Breast epithelium (tissue), 4 donors: ENCODE measurements around the gene ZGPAT. TPM values are rescaled to one million over a fixed set of nuclear protein-coding genes. Genes with fewer than 3 reads are reported as not detected.

Experiments
- DNase-seq, 2 donors: peaks; one replicate each; pipeline ENCODE4 v3.0.0-alpha.2; 2019; ENCODE audit warnings: low spot score in 2 of 2
- H3K27ac ChIP-seq, 2 donors: fragments of 200-600 bp; sonication (generic) in 1 of 2; one replicate each; pipeline ENCODE4 v1.5.1; 2016 to 2019; ENCODE audit warnings: mild to moderate bottlenecking in 1 of 2
- H3K27me3 ChIP-seq, 2 donors: fragments of 200-600 bp; sonication (generic) in 1 of 2; one replicate each; pipeline versions ENCODE4 v1.5.1 to v1.6.0; 2017 to 2019; ENCODE audit warnings: control low read depth in 1 of 2, mild to moderate bottlenecking in 1 of 2
- H3K36me3 ChIP-seq: fragments of 200-600 bp; one replicate; pipeline ENCODE4 v1.5.1; 2019
- H3K4me1 ChIP-seq, 2 donors: fragments of 200-600 bp; sonication (generic); one replicate each; pipeline ENCODE4 v1.5.1; 2016 to 2019; ENCODE audit warnings: control low read depth in 1 of 2
- H3K4me3 ChIP-seq, 3 donors: fragments of 200-600 bp; sonication (generic); 1 replicate in 2 of 3; 2 replicates in 1 of 3; pipeline ENCODE4 v1.5.1; 2016 to 2019; ENCODE audit warnings: mild to moderate bottlenecking in 3 of 3, moderate library complexity in 2 of 3
- H3K9me3 ChIP-seq, 2 donors: fragments of 200-600 bp; sonication (generic) in 1 of 2; one replicate each; pipeline ENCODE4 v1.5.1; 2016 to 2019; ENCODE audit warnings: control low read depth in 1 of 2
- POLR2A ChIP-seq: fragments of 450-650 bp; IDR thresholded peaks from one replicate; pipeline ENCODE4 v1.6.1; 2016; ENCODE audit warnings: antibody characterized with exemption, mild to moderate bottlenecking, moderate library complexity
- POLR2AphosphoS5 ChIP-seq, 3 donors: sonication (generic); formaldehyde crosslinking; IDR thresholded peaks; one replicate each; pipeline ENCODE4 v1.6.1; 2017; ENCODE audit warnings: antibody characterized with exemption in 3 of 3
- intact Hi-C: fragments of 100-400 bp; cut with DNase I; formaldehyde crosslinking; loops from one replicate; pipeline ENCODE4 v1.15.1; 2023; ENCODE audit warnings: low total_unique reads
- total RNA-seq, 3 donors: library from RNA; depleted of rRNA; stranded (reverse); fragments of >200 nt; gene quantifications; one replicate each; pipeline ENCODE4 v1.1.0, GENCODE V29; 2016
- TF ChIP-seq, protein P1 (sequence below), 3 donors: fragments of 450-650 bp; IDR thresholded peaks; one replicate each; pipeline ENCODE4 v1.5.1; 2016 to 2017; ENCODE audit warnings: antibody characterized with exemption in 3 of 3, mild to moderate bottlenecking in 3 of 3, moderate library complexity in 3 of 3

Gene ZGPAT
- total RNA-seq, 3 donors from 2014 or later = 17.6 to 26.9 (median 24.9) TPM

DNA sequence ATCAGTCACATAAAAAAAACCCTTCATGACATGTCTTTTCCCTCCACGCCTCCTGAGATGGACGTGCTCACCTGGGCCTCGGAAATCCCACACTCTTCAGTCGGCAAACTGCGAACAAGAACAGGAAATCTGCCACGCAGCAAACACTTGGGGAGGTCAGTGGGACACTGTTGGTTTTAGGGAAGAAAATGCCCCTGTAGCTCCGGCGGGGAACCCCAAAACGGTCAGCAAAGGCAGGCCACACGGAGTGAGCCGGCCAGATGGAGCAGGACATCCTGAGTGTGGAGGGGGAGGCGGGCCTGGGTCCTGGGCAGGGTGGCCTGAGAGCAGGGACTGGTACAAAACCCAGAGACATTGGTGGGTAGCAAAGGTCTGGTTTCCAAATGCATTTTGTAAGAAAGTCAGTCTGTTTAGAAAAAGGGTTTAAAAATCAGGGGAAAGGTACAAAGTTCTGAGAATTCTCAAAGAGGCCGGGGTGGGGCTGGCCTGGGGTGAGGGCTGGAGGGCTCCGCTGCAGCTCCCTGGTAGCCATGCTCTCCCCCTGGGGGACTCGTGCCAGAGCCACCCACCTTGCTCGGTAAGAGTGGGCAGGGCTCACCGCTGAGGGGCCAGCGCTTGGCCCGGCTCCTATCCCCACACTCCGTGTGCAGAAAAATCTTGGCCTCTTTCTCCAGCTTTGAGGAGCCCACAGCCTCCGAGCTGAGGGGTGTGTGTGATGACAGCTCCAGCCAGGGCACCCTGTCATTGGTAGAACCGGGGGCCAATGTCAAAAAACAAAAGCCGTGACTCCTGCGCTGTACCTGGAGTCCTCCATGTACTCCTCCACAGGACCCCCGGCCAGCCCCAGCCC lies 37.0 kb downstream of the ZGPAT start:
- DNase-seq = no peak
- Histone ChIP-seq H3K9me3 (no peaks in the 10 kb centered on the region), H3K36me3 (no peaks in the 10 kb centered on the region), H3K27ac (peak overlapping the region in 1 of 2 donors; percentile 2), H3K4me1 (peaks cover 12 to 18% of the 10 kb centered on the region in 2 donors), H3K27me3 (no peaks in the 10 kb centered on the region), H3K4me3 (no peak overlapping the region)
- TF ChIP-seq POLR2AphosphoS5 (IDR thresholded peaks at IDR 0.05) = no peak
- TF ChIP-seq, protein P1, sequence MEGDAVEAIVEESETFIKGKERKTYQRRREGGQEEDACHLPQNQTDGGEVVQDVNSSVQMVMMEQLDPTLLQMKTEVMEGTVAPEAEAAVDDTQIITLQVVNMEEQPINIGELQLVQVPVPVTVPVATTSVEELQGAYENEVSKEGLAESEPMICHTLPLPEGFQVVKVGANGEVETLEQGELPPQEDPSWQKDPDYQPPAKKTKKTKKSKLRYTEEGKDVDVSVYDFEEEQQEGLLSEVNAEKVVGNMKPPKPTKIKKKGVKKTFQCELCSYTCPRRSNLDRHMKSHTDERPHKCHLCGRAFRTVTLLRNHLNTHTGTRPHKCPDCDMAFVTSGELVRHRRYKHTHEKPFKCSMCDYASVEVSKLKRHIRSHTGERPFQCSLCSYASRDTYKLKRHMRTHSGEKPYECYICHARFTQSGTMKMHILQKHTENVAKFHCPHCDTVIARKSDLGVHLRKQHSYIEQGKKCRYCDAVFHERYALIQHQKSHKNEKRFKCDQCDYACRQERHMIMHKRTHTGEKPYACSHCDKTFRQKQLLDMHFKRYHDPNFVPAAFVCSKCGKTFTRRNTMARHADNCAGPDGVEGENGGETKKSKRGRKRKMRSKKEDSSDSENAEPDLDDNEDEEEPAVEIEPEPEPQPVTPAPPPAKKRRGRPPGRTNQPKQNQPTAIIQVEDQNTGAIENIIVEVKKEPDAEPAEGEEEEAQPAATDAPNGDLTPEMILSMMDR (IDR thresholded peaks at IDR 0.05) = no peak
- no peak for TF ChIP-seq POLR2A
- intact Hi-C loops = no loop called here

DNA sequence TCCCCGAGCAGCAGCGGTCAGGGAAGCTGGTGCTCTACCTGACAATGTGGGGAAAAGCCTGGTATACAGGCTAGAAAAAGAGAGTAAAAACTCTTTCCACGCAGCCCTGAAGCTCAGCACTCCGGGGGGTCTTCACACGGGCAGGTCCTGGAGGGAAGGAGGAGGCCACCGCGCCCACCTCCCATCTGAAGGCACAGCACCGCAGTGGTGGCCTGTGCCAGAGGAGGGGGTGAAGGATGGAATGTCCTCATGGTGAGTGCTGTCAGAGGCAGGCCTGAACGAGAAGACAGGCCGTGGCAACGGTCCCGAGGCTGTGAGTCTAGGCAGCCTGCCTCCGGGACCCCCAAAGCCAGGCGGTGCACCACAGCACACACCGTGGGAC lies 37.6 kb downstream of the ZGPAT start:
- Histone ChIP-seq H3K27ac (peak overlapping the region in 1 of 2 donors; percentile 25), H3K4me1 (peaks cover 12 to 17% of the 10 kb centered on the region in 2 donors), H3K27me3 (no peaks in the 10 kb centered on the region), H3K4me3 (no peak overlapping the region), H3K9me3 (no peaks in the 10 kb centered on the region), H3K36me3 (no peaks in the 10 kb centered on the region)
- no peak for DNase-seq
- TF ChIP-seq POLR2A = no peak
- TF ChIP-seq, protein P1 (IDR thresholded peaks at IDR 0.05) = no peak
- no peak for TF ChIP-seq POLR2AphosphoS5 (IDR thresholded peaks at IDR 0.05)
- intact Hi-C loops = no loop called here

DNA sequence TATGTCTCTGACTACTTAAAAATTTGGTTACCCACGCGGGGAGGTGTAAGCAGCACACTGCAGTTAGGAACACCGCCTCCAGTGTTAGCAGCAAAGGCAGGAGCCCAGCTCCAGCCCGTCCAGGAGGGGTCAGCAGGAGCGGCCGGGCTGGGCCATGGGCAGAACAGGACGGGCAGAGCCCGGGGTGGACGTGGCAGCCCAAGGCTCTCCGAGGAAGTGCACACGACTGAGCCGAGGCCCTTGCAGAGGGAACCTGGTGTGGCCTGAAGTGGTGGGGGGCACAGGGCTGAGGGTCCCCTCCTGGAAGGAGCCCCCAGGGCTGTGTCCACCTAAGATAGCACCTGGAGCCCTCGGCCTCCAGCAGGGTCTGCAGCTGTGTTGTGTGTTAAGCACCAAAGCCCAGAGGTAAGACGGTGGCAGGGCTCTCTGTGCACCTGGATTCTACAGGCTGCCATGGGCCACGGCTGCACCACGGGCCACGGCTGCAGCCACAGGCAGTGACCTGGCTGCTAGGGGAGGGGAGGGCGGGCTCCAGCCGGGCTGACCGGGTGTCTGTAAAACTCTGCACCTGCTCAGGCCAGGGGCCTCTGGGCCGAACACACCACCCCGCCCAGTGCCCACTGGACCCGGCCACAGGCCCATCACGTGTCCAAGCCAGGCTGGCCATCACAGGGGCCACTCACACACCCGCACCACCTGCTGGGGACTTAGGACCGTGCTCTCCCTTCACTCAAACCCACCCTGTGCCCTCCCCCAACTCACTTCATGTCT lies 38.3 kb downstream of the ZGPAT start:
- Histone ChIP-seq H3K9me3 (no peaks in the 10 kb centered on the region), H3K4me1 (peaks cover 9 to 13% of the 10 kb centered on the region in 2 donors), H3K36me3 (no peaks in the 10 kb centered on the region), H3K4me3 (no peak overlapping the region), H3K27me3 (no peaks in the 10 kb centered on the region), H3K27ac (no peak overlapping the region)
- intact Hi-C loops = no loop called here
- TF ChIP-seq POLR2A (no peak), POLR2AphosphoS5 (IDR thresholded peaks at IDR 0.05) (no peak)
- TF ChIP-seq, protein P1 (IDR thresholded peaks at IDR 0.05) = no peak
- DNase-seq = no peak

DNA sequence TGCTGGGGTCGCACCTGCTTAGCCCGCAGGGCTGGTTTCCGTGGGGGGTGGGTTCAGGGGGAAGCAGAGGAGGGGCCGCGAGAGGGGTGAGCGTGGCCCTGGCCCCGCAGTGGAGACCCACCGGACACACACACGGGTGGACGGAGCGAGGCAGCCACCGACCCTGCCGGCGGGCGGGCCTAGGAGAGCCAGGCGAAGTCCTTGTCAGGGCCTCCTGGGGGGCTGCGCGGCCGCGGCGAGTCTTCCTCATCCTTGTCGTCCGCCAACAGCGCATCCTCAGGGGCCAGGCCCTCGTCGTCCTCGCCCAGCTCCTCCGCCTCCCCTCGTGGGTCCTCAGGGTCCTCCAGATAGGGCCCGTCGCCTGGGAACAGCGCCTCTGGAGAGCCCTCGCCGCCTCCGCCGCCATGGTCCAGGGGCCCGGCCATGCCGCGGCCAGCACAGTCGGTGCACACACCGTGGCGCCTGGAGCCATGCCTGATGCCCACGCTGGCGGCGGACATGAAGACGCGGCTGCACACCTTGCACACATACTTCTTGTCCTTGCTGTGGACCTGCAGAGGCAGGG lies 39.0 kb downstream of the ZGPAT start:
- Histone ChIP-seq H3K9me3 (no peaks in the 10 kb centered on the region), H3K27me3 (no peaks in the 10 kb centered on the region), H3K4me3 (no peak overlapping the region), H3K36me3 (no peaks in the 10 kb centered on the region), H3K4me1 (peaks cover 2 to 6% of the 10 kb centered on the region in 2 donors), H3K27ac (no peak overlapping the region)
- no peak for DNase-seq
- intact Hi-C loops = no loop called here
- TF ChIP-seq POLR2A (no peak), POLR2AphosphoS5 (IDR thresholded peaks at IDR 0.05) (no peak)
- TF ChIP-seq, protein P1 (IDR thresholded peaks at IDR 0.05) = no peak
